T-helper 2 cell (primary cell): ENCODE measurements around the gene PPP1R13B.

ENCODE experiments used
- DNase-seq, 5 experiments: peaks; one replicate each; pipeline versions ENCODE4 v3.0.0 to v3.0.0-alpha.2; 2012 to 2022

PPP1R13B gene

DNA sequence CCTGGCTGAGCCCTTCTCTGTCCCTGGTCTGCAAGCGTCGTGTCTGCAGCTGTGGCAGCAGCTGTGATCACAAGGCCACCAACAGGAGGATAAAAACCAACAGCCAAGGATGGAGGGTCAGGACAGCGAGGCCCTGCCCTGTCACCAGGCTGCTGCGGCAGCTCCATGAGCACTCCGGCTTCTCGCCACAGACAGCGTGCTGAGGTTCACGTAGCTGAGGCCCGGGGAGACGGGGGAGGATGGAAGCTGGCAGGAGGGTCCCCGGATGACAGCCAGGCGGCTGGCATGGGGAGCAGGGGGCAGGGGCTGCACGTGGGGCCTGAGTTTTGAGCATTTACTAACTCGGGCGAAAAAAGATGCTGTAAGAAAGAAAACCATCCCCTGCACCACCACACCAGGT is 137.6 kb downstream of the PPP1R13B start:
- DNase-seq, result no peak

DNA sequence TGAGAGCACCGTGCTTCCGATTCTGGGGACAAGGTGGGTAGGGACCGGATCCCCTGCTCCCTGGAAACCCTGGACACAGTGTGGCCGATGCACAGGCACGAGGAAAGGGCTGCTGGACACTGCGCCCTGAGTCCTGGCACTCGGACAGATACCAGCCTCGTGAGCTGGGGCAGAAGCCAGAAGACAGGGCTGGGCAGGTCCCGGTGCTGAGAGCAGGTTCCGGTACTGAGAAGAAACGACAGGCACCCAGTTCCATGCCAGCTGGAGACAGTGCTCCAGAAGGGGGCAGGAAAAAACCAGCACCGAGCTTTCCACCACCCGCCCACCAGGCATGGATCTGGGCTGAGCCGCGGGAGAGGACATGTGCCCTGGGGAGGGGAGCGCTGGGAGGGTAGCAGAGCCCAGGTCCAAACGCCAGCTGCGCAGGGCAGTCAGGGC is 138.6 kb downstream of the PPP1R13B start:
- no peak for DNase-seq

DNA sequence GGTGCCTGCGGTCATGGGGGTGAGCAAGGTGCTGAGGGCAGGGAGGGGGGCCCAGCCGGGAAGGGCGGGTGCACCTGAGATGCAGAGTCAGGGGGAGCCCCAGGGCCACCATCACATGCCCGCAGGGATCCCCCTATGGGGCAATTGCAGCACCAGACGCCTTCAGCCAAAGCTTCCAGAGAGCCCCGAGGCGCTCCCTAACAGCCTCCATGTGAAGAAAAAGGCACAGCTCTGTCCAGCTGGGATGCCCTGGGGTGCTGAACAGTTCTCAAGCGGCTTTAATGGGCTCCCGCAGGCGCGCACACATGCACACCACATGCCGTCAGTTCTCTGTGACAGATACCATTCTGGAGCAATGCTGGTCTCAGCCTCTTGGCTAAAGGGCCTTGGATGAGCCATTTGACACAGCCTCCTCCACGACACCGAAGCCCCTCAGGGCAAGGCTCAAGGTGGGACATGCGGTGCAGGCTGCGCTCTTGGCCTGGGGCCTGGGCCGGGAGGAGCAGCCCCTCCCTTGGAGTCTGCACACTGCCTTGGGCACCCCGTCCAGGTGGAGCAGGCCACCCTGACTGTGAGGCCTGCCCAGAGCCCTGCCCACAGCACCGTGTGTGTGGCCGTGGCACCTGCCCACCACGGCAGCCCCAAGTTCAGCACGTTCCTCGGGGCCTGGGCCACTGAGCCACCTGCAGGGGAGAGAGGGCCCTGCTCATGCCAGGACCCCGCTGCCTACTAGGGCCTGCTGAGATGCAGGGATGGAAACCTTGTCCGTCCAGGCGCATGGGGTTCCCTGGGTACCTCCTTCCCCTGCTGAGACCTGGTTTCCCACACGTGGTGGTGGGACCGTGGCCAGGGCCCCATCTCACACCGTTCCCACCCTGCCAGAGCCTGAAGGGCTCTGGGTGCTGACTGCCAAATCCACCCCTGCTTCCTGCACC is 139.8 kb downstream of the PPP1R13B start:
- no peak for DNase-seq

DNA sequence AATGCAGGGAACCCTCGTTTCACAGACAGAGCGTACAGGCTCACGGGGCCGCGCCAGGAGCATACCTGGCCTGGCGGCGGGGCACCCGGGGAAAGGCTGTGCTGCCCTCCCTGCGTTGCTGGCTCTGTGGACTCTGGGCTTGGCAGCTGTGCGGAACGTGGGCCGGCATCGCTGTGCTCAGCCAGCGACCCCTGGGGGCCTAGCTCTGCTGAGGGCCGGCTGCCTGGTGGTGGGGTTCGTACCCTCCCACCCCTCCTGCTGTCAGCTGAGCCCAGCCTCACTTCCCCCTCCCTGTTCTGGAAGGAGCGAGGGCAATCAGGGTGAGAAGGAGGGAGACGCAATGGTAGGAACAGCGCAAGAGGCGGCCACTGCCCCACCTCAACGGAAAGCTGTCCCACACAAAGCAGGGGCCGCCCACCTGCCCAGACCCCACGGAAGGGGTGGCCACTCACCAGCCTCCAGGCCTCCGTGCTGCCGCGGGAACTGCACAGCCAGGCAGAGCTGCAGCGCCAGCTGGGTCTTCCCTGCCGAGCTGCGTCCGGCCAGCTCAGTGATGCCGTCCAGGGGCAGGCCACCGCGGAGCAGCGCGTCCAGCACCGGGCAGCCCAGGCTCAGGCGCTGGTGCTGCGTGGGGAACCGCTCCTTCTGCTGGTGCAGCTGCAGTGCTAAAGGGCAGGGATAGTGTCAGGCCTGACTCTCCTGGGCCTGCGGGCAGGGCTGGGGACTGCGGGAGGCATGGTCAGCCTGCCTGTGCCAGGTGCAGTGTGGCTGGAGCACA is 140.6 kb downstream of the PPP1R13B start:
- no peak for DNase-seq

DNA sequence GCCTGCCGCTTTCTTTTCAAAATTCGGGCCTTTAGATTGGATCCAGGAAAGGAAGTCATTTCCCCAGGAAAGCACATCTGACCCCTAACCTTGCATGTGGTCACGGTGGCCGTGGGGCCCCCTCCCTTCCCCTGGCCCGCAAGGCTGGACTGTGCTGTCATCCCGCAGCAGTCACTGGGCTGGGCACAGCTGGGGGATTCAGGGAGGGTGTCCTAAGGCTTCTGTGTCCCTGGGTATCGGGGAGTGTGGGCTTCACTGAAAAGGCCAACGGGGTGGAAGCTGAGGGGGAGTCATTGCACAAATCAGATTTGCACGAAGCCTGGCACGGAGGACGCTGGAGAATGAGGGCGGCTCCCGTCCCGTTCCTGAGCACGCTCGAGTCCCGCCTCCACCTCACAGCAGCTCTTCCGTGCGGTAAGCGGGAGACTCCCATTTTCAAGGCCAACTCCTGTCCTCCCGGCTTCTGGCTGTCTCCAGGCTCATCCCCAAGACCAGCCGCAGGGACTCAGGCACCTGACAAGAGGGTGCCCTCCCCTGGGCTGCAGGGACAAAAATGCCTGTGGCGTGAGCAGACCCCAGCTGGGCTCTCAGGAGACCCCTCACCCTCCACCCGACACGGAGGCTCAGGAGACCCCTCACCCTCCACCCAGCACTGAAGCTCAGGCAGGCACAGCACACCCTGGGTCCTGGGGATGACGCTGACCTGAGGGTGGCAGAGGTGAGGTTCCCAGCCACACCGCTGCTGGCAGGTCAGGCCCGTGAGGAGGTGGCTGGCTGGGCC is 141.7 kb downstream of the PPP1R13B start:
- no peak for DNase-seq

DNA sequence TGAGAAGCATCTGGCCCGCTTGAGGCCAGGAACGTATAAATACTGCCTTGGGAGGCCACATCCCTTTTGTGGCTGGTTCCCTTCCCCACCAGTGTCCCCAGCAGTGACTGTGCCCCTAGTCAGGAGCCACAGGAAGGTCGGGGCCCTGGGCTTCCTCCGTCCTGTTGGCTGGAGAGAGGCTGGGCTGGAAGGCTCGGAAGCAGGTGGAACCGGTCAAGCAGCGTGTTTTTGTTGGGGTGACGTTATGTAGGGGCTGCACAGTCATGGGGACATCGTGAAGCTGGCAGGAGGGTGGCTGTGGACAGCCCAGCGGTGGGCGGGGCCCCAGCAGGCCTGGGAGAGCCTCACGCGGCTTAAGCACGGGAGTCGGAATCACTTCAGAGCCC is 142.3 kb downstream of the PPP1R13B start:
- DNase-seq, result no peak

DNA sequence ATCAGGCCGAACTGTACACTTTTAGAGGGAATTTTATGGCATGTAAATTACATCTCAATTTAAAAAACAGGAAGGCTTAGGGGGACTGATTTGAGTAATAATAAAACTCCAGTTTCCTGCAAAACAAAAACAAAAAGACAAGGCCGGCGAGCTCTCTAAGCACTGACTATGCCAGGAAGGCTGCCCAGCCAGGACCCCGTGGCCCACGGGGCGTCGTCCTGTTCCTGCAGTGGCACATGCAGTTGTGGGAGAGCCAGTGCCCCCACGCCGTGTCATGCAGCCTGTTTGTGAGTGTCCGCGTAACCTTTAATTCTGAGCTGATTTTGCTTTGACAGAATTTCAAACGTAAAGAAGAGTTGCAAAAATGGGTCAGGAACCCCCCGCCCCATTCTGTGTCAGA is 142.7 kb downstream of the PPP1R13B start:
- DNase-seq, result no peak

DNA sequence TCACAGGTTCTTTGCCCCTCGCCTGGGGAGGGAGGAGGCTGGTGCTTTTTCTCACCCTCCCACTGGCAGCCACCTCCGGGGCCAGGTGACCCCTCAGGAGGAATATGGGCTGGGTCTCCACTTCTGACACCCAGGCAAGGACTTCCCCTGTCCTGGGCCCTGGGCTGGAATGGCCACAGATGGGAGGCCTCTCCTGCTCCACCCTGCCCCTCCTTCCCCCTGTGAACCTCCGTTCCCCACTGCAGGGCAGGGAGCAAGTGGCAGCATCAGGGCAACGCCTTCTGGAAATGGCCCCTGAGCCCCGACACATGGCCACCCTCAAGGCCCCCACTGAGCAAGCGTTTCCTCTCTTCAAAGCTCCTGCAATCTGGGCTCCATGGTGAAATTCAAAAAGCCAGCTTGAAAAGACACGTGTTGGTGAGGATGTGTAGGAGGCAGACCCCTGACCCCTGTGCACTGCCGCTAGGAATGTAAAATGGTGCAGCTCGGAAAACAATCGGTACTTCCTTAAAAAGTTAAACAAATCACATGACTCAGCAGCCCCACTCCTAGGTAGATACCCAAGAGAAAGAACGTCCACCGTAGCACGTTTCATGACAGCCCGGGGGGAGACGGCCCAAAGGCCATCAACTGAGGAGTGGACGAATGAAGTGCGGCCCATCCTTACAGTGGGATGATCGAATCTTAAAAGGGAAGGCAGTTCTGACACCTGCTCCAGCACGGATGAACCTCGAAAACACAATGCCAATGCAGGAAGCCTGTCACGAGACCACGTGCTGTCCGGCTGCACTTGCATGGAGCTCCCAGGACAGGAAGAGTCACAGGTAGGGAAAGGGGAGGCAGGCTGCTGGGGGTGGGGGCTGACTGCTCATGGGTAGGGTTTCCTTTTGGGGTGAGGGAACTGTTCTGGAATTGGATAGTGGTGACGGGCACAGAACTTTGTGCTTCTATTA is 143.7 kb downstream of the PPP1R13B start:
- DNase-seq, result no peak

DNA sequence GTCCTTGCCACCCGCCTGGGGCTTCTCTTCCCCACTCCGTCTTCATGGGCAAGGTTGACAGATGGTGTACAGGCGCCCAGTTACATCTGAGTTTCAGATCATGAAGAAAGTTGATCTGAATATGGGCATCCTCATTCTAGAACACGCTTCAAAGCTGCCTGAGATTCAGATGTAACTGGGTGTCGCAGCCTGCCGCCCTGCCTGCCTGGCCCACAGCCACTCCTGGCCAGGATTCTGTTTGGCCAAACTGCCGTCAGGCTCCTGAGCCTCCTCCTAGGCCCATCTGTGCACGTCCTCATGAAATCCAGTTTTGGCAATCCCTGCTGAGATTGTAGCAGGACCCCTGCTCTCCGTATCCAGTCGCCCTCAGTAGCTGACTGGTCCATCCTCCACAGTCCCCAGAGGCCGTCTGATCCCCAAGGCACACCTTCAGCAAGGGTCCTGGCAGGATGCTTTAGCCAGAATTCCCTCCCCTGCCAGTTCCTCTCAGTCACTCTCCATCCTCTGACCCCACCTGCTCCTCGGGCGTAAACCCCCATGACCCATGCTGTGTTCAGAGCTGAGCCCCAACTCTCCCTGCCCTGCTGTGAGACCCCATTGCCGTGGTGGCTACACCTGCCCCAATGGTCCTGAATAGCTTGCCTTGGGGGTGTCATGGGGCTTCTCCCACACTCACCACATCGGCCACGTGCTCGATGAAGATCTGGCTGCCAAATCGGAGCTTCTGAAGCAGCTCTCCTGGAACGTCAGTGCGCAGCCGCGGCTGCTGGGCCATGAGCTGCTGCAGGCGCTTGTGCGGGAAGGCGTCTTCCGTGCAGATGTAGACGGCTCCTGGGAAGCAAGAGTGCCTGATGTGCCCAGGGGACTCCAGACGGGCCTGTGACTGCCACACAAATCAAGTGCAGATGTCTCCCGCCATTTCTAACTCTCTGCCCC is 144.6 kb downstream of the PPP1R13B start:
- DNase-seq, result no peak

DNA sequence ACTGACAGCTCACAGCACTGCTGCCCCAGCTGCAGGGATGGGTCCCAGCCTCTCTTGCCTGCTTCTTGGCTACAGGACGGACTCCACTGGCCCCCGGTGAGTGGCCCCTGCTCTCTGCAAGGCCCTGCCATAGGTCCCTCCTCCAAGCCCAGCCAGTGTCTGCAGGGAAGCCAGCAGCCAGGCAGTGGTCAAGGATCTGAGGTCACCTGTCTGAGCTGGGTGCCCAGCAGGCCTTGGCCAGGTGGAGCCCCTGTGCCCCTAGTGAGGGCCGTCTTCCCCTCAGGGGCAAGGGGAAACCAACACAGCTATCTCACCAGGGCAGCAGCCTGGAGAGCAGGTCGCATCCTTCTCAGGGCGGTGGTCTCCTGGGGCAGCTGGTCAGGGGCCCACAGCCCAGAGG is 145.3 kb downstream of the PPP1R13B start:
- no peak for DNase-seq

DNA sequence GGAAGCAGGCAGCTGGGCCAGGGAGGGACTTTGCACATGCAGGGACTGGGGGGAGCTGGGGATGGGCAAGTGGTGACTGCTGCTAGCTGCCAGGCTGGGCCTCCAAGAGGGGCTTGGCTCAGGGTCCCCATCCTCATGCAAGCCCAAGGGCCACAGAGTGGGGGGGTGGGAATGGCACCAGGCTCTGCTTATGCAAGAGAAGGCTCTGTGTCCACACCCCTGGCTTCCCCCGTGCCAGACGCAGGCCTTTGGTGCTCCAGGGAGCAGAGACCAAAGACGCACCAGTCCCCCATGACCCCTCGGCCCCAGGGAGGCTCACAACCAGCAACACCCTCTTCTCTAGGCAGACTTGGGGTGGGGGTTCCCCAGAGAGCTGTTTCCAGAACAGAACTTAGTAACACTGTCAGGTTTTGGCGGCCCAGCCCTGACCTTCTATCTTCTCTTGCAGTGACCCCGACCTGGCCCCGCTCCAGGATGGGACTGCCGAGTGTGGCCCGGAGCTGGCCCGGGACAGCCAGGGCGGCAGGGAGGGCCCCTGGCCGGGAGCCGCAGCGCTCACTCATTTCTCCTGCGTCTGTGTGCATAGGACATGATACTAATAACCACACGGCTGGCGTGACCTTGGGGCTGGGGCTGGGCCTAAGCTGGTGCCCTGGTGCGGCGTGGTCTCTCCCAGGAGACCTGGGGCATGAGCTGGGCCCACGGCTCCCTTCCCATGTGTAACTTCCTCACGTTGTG is 146.5 kb downstream of the PPP1R13B start:
- no peak for DNase-seq

DNA sequence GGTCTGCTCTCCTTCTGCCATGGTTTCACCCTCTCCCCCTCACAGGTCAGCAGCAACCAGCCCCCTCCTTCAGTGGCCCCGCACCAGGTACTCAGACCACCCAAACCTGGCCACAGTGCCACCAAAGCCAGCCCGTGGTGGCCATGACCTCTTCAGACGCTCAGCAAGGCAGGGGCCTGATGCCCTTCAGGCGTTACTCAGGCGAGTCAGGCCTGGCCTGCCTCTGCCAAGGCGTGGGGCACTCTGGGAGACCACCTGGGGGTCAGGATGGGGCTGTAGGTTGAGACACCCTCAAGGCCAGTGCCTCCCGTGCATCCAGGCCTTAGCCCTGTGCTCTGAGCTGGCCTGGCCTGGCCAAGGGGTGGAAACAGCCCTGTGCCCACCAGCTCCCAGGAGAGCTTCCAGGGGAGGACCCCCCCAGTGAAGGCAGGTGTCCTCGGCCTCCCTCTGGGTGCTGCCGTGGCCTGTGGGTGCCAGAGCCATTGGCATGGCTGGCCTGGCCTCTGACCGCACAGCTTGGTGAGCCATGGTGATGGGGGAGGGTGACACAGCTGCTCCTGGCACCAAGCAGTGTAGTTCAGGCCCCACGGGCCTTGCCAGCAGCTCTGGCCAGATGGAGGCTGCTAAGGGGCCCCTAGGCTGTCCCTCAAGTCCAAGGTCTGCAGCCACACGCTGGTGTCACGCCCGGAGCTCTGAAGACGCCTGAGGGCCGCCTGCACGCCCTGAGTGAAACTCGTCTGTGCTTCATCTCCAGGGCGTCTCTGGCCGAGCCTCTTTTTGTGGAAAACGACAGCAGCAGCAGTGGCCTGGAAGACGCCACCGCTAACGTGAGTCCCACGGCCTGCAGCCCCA is 147.2 kb downstream of the PPP1R13B start:
- no peak for DNase-seq

DNA sequence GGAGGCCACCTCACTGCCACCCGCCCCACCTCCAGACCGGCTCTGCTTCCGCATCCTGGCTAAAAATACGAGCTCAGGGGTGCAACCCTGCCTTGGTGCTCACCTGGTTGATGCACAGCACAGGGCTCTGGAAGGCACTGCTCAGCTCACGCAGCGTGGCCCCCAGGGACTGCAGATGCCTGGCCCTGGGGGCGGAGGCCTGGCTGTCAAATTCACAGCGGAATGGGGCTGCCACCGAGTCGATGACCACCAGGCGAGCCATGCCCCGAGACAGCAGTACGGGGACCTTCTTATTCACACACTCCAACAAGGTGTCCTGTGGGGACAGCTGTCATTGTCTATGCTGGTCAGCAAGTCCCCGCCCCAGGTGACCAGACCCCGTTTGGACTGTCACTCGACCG is 148.1 kb downstream of the PPP1R13B start:
- no peak for DNase-seq

DNA sequence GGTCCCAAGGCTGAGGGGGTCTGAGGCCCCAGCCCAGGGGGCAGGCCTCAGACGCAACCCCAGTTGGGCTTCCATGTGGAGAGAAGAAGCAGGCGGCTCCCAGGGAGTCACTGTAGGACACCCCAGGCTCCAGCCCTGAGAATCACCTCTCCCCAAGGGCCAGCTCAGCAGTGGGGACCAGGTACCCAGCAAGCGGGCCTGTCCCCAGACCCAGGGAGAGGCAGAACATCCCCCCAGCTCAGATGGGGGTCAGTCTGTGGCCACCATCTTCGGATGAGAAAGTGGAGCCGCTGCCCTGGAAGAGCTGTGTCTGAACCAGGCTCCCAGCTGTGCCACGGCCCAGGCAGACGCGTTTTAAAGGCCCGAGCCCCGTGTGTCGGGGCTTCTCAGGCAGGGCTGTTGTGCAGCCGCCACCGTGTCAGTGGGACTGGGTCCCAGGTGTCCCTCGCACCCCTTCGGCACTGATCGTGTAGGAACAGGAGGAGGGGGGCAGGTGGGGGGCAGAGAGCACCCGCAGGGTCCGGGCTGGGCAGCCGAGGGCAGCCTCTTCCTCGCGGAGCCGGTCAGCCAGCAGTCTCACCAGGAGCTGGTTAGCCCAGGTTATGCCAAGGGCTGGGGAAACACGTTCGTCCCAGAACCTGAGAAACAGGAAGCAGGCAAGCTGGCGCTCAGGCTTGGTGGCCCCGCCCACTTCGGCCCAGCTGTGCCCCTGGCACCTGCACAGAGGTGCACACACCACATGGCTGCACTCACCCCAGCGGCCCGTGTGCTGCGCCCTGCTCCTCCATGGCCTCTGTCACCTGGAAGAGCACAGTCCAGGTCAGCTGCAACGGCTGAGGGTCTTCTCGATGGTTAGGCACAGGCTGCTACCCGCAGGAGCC is 148.8 kb downstream of the PPP1R13B start:
- DNase-seq, result no peak

DNA sequence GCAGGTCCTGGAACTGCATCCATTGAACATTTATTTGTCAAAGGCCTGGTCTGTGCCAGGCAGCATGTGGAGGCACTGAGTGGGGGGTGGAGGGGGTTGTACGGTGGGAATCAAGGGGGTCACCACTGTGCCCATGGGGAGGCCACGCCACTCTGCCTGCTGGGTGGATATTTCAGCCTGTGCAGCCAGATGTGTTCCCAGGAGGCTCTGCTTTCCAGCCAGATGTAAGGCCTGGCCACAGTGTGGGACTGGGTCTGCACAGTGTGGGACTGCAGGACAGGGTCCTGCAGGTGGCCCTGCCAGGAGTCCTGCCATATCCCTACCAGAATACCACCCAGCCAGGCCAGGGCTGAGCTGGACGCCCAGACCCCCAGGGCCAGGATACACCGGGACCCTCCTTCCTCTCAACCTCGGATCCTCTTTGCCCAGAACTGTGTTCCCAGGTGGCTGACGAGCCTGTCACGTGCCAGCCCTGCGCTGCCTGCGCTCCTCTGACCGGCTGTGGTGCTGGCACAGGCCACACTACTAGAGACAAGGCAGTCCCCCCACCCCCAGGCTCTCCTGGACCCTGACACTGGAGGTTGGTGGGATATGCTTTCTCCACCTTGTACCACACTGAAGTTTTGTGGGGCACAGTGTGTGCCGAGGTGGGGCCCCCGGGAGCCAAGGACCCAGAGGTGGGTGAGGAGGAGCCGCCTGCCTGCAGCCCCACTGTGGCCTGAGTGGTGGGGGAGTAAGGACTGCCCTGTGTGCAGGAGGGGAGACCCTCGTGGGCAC is 149.6 kb downstream of the PPP1R13B start:
- no peak for DNase-seq

DNA sequence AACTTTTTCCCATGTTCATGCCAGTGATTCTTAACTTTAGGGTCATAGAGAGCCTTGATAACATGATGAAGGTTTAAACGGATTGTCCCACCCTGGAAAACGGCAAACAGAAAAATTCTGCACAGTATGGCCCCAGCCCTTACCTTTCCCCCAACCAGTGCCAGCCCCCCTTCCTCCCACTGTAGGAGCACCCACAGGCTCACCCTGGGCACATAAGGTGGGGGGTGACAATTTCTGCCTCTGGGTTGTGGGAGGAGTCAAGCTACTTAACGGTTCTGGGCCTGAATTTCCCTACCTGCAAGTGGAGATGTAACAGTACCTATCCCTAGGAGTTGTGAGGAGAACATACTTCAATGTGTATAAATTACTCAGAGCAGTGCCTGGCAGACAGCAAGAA is 150.2 kb downstream of the PPP1R13B start:
- no peak for DNase-seq

DNA sequence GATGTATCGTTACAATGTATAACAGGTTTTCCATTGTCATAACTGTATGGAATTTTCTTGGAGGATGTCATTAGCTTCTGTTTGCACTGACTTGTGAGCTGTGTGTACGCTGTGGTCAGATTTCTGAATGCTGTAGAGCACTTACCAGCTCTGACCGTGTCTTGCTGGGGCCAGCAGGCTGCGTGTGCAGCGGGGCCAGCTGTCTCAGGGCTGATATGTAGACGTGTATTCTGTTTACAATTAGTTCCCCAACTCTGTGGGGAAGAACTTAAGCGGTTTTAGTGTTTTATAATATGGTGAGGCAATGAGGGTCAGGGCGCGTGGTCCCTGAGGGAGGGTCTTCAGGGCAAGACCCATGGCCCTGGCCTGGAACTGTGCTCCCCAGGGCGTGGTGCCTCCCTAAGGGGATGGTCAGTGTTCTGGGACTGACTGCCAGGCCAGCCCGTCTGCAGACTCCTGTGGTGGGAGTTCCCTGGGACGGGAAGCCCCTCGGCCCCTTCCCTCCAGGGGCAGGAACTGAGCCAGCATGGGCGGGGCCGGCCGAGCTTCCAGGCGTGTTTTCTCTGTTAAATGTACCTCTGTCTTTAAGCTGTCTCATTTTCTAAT is 150.8 kb downstream of the PPP1R13B start:
- DNase-seq, result no peak
